ENCODE data around the gene SELPLG. TPM values are rescaled to one million over a fixed set of nuclear protein-coding genes. Genes with fewer than 3 reads are reported as not detected.

Gene SELPLG
- total and polyA plus RNA-seq, 10 donors = 23.6 to 220 (median 72.4) TPM

GRCh38 chr12:108603743-108604142, 30.0 kb downstream of the SELPLG start:
- no peak overlapping the region for H3K4me3 ChIP-seq
- no peaks in the 10 kb centered on the region for H3K4me1 ChIP-seq
- TF ChIP-seq POLR2A (IDR thresholded peaks at IDR 0.05) (no peak), CTCF (IDR thresholded peaks at IDR 0.05 in 8 of 11, conservative IDR thresholded peaks at IDR 0.05 in 3 of 11) (no peak), POLR2AphosphoS5 (IDR thresholded peaks at IDR 0.05) (no peak)
- H3K9me3 ChIP-seq = no peaks in the 10 kb centered on the region
- intact Hi-C loops (cut with DNase I; ENCODE audit: low total_unique reads) = no loop called here
- no peak for DNase-seq
- H3K36me3 ChIP-seq = no peaks in the 10 kb centered on the region
- H3K27me3 ChIP-seq (replicated peaks in 1 of 7) = peaks cover 0 to 12% (median 0%) of the 10 kb centered on the region in 7 donors
- H3K27ac ChIP-seq = no peak overlapping the region
- 84 to 92% (median 90%) methylated on average over 3 to 4 of the region's 4 CpGs for WGBS, 5 donors

DNA sequence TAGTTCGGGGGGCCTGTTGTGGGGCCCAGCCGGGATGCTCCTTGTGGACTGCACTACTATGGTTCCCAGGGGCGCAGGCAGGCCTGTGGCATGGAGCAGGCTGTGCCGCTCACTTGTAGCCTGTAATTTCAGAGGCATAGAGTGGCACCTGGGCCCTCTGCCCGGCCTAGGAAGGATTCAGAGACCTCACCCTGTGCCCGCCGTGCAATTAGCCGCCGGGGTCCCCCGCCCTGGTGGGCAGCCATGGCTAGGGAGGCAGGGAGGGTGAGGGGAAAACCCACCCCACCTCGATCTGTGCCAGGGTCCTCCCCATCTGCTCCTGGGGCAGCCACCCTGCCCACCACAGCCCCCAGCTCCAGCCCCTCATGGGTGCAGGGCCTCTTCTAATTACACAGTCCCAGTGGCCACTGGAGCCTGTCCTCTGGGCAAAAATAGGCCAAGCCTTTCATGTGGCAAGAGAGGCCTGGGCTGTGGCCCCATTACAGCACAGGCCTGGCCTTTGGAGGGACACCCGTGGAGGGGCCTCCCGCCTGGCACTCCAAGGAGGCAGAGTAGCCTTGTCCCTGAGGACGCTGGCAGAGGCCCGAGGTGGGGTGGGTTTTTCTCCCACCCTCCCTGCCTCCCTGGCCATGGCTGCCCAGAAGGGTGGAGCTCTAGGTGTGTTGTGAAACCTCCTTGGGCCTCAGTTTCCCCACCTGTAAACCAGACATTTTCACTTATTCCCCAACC, 30.6 kb downstream of the SELPLG start:
- Histone ChIP-seq H3K9me3 (no peaks in the 10 kb centered on the region), H3K4me1 (peaks cover 0 to 5% (median 0%) of the 10 kb centered on the region in 6 donors), H3K27me3 (replicated peaks in 1 of 7) (peaks cover 0 to 6% (median 0%) of the 10 kb centered on the region in 7 donors), H3K4me3 (no peak overlapping the region), H3K27ac (no peak overlapping the region), H3K36me3 (no peaks in the 10 kb centered on the region)
- 87 to 94% (median 92%) methylated on average over 12 to 15 of the region's 15 CpGs for whole genome bisulfite sequencing, 5 donors
- intact Hi-C loops (cut with DNase I; ENCODE audit: low total_unique reads) = no loop called here
- no peak for TF ChIP-seq POLR2AphosphoS5 (IDR thresholded peaks at IDR 0.05)
- TF ChIP-seq POLR2A (IDR thresholded peaks at IDR 0.05) = no peak
- no peak for TF ChIP-seq CTCF (IDR thresholded peaks at IDR 0.05 in 8 of 11, conservative IDR thresholded peaks at IDR 0.05 in 3 of 11)
- no peak for DNase-seq

GRCh38 chr12:108602209-108602705, 31.4 kb downstream of the SELPLG start:
- H3K4me3 ChIP-seq = no peak overlapping the region
- DNase-seq = no peak
- intact Hi-C loops (cut with DNase I; ENCODE audit: low total_unique reads) = no loop called here
- H3K27me3 ChIP-seq (replicated peaks in 1 of 7) = no peaks in the 10 kb centered on the region
- peaks cover 0 to 14% (median under 1%) of the 10 kb centered on the region in 6 donors for H3K4me1 ChIP-seq
- H3K27ac ChIP-seq = no peak overlapping the region
- WGBS, 5 donors = 91 to 99% (median 94%) methylated on average over 9 of the region's 9 CpGs
- H3K36me3 ChIP-seq = no peaks in the 10 kb centered on the region
- TF ChIP-seq POLR2A (IDR thresholded peaks at IDR 0.05) (no peak), CTCF (IDR thresholded peaks at IDR 0.05 in 8 of 11, conservative IDR thresholded peaks at IDR 0.05 in 3 of 11) (no peak), POLR2AphosphoS5 (IDR thresholded peaks at IDR 0.05) (no peak)
- no peaks in the 10 kb centered on the region for H3K9me3 ChIP-seq

DNA sequence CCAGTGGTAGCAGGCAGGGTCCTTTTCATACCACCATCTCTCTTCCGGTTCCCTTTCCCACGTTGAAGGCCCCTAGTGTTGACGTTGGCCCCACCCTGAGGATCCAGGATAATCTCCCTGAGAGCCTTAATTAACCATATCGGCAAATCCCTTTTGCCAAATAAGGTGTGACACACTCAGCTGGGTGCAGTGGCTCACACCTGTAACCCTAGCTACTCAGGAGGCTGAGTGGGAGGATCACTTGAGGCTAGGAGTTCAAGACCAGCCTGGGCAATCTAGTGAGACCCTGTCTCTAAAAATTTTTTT, 33.0 kb downstream of the SELPLG start:
- peaks cover 0 to 22% (median 3%) of the 10 kb centered on the region in 6 donors for H3K4me1 ChIP-seq
- H3K4me3 ChIP-seq = no peak overlapping the region
- intact Hi-C loops (cut with DNase I; ENCODE audit: low total_unique reads) = no loop called here
- DNase-seq = no peak
- H3K36me3 ChIP-seq = no peaks in the 10 kb centered on the region
- TF ChIP-seq CTCF (IDR thresholded peaks at IDR 0.05 in 8 of 11, conservative IDR thresholded peaks at IDR 0.05 in 3 of 11) = no peak
- TF ChIP-seq POLR2AphosphoS5 (IDR thresholded peaks at IDR 0.05) = no peak
- no peaks in the 10 kb centered on the region for H3K27me3 ChIP-seq (replicated peaks in 1 of 7)
- 67 to 78% (median 73%) methylated on average over 4 of the region's 4 CpGs for WGBS, 5 donors
- no peaks in the 10 kb centered on the region for H3K9me3 ChIP-seq
- no peak overlapping the region for H3K27ac ChIP-seq

Data from spleen (tissue), 11 donors.